ENCODE data around the gene ARMCX1.
"Not testable (repeated sequence)": the region's sequence is repeated elsewhere in the genome, so short reads cannot be mapped to it uniquely, and the experiment has no call there.

ARMCX1 gene

DNA sequence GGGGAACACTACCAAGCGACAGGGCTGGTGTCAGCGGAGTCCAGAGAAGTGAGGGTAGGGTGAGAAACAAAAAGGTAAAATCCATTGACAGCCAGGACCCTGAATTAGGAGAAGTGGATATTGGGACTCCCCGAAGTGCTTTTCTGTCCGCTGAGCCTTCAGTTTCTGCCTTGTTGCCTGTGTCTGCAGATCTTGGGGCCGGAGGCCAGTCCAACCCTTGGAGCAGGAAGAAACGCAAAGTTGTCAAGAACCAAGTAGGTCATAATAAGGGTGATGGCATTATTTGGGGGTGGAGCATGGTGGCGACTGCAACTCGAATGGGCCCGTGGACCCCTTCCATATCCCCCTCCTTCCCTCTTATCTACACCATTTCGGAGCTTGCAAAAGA, 1.0 kb downstream of the ARMCX1 start:
- DNase-seq (ENCODE audit: low read depth), result no peak
- TF ChIP-seq CTCF (IDR thresholded peaks at IDR 0.05; ENCODE audit: insufficient read depth, low read depth, low read length, missing control alignments), result no peak
- peak overlapping the region; percentile 61; the same call in 1 of the 2 replicates for H3K4me3 ChIP-seq (ENCODE audit: low read depth, low read length)

GRCh38 chrX:101552714-101553113, 2.4 kb downstream of the ARMCX1 start:
- no peak for TF ChIP-seq CTCF (IDR thresholded peaks at IDR 0.05; ENCODE audit: insufficient read depth, low read depth, low read length, missing control alignments)
- H3K4me3 ChIP-seq (ENCODE audit: low read depth, low read length), result no peak overlapping the region
- DNase-seq (ENCODE audit: low read depth), result no peak

DNA sequence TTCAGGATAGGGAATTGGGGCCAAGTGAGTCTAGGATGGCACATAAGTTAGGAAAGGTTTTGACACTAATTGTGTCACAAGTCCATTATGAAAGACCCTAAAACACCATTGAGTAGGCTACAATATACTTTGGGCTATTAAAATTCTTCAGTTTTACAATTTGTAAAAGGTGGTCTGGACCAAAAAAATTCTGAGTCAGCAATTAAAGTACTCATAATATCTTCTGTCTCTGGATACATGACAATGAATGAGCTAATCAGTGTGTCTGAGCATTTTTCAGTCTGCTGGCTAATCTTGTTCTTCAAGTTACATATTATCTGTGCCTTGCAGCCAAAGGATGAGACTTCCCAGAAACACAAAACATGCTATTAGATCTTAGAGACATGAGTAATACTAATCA, 14.3 kb downstream of the ARMCX1 start:
- TF ChIP-seq CTCF (IDR thresholded peaks at IDR 0.05; ENCODE audit: insufficient read depth, low read depth, low read length, missing control alignments), result no peak
- H3K4me3 ChIP-seq (ENCODE audit: low read depth, low read length), result no peak overlapping the region
- no peak for DNase-seq (ENCODE audit: low read depth)

GRCh38 chrX:101595739-101596419, 45.5 kb downstream of the ARMCX1 start:
- H3K4me3 ChIP-seq (ENCODE audit: low read depth, low read length), result no peak overlapping the region
- TF ChIP-seq CTCF (IDR thresholded peaks at IDR 0.05; ENCODE audit: insufficient read depth, low read depth, low read length, missing control alignments), result peak; percentile 44
- DNase-seq (ENCODE audit: low read depth), result peak; percentile 80

- not testable (repeated sequence) for H3K4me3 ChIP-seq (ENCODE audit: low read depth, low read length); DNase-seq (ENCODE audit: low read depth)
Measured at GRCh38 chrX:101599592-101599991, 49.2 kb downstream of the ARMCX1 start.

GRCh38 chrX:101602077-101602476, 51.7 kb downstream of the ARMCX1 start:
- no peak for DNase-seq (ENCODE audit: low read depth)
- no peak overlapping the region for H3K4me3 ChIP-seq (ENCODE audit: low read depth, low read length)
- no peak for TF ChIP-seq CTCF (IDR thresholded peaks at IDR 0.05; ENCODE audit: insufficient read depth, low read depth, low read length, missing control alignments)

Measured in GM12865 (cell line).